Hepatocyte (in vitro differentiated cells): ENCODE data around the gene UPK3A. TPM values are rescaled to one million over a fixed set of nuclear protein-coding genes. Genes with fewer than 3 reads are reported as not detected.
A peak's percentile ranks its signal among the peaks of the same experiment; 100 is the strongest.

Experiments used
- DNase-seq: peaks from one replicate; pipeline ENCODE4 v3.0.0-alpha.2; 2016; ENCODE audit warnings: low spot score
- H2AFZ ChIP-seq: fragments of 200-600 bp; sonication (generic); 2 replicates; pipeline ENCODE4 v1.6.0; 2016; ENCODE audit warnings: antibody characterized with exemption, mild to moderate bottlenecking
- H3K27ac ChIP-seq: fragments of 200-600 bp; sonication (generic); 2 replicates; pipeline ENCODE4 v1.5.1; 2016; ENCODE audit warnings: mild to moderate bottlenecking
- H3K27me3 ChIP-seq: fragments of 200-600 bp; sonication (generic); 2 replicates; pipeline ENCODE4 v1.6.1; 2016
- H3K36me3 ChIP-seq: fragments of 200-600 bp; sonication (generic); replicated peaks from 2 replicates; pipeline ENCODE4 v1.5.1; 2016; ENCODE audit warnings: low read depth; ENCODE audit not compliant: insufficient read depth
- H3K4me1 ChIP-seq: fragments of 200-600 bp; sonication (generic); 2 replicates; pipeline ENCODE4 v1.5.1; 2016; ENCODE audit warnings: mild to moderate bottlenecking, moderate library complexity; ENCODE audit not compliant: insufficient read depth
- H3K4me2 ChIP-seq: fragments of 200-600 bp; sonication (generic); 2 replicates; pipeline ENCODE4 v1.6.0; 2016
- H3K4me3 ChIP-seq: fragments of 200-600 bp; sonication (generic); 2 replicates; pipeline ENCODE4 v1.5.1; 2016; ENCODE audit warnings: mild to moderate bottlenecking
- H3K79me2 ChIP-seq: fragments of 200-600 bp; sonication (generic); 2 replicates; pipeline ENCODE4 v1.6.0; 2017; ENCODE audit warnings: mild to moderate bottlenecking
- H3K9me2 ChIP-seq: fragments of 200-600 bp; sonication (generic); replicated peaks from 2 replicates; pipeline ENCODE4 v1.6.0; 2017; ENCODE audit warnings: mild to moderate bottlenecking; ENCODE audit not compliant: insufficient read depth
- H3K9me3 ChIP-seq: fragments of 200-600 bp; sonication (generic); 2 replicates; pipeline ENCODE4 v1.5.1; 2016; ENCODE audit warnings: low read depth, mild to moderate bottlenecking
- H4K20me1 ChIP-seq: fragments of 200-600 bp; sonication (generic); 2 replicates; pipeline ENCODE4 v1.6.0; 2016; ENCODE audit warnings: mild to moderate bottlenecking; ENCODE audit not compliant: insufficient read depth, poor library complexity, severe bottlenecking
- EZH2 ChIP-seq: fragments of 200-600 bp; sonication (generic); IDR thresholded peaks from 2 replicates; pipeline ENCODE4 v1.6.1; 2016; ENCODE audit warnings: antibody characterized with exemption, mild to moderate bottlenecking, borderline replicate concordance
- EZH2phosphoT487 ChIP-seq: fragments of 200-600 bp; sonication (generic); IDR thresholded peaks from one replicate; pipeline ENCODE4 v1.6.1; 2018; ENCODE audit warnings: antibody characterized with exemption, mild to moderate bottlenecking, low read depth, moderate library complexity; ENCODE audit not compliant: unreplicated experiment, severe bottlenecking
- WGBS: methylation state at CpG from one replicate; pipeline ENCODE4 v1.1.6; 2016; ENCODE audit warnings: low lambda C conversion rate; ENCODE audit errors: missing lambda C conversion rate; 5-methylcytosine and 5-hydroxymethylcytosine counted together
- polyA plus RNA-seq: library from polyadenylated mRNA; unstranded; fragments of >200 nt; fragmentation: Nextera tagmentation; extraction: Ambion mirVana; gene quantifications from 2 replicates; pipeline ENCODE4 v1.2.1, GENCODE V29; 2016
- total RNA-seq: library from RNA; depleted of rRNA; stranded (reverse); fragments of >200 nt; gene quantifications from 2 replicates; pipeline ENCODE4 v1.2.3, GENCODE V29; 2014
- TF ChIP-seq, protein P1 (sequence below): fragments of 200-600 bp; sonication (generic); IDR thresholded peaks from 2 replicates; pipeline ENCODE4 v1.5.1; 2016; ENCODE audit warnings: antibody characterized with exemption, mild to moderate bottlenecking; ENCODE audit not compliant: poor library complexity

Gene UPK3A
- total and polyA plus RNA-seq, 2 experiments from 2014 or later, result 14.9 to 41.8 TPM

DNA sequence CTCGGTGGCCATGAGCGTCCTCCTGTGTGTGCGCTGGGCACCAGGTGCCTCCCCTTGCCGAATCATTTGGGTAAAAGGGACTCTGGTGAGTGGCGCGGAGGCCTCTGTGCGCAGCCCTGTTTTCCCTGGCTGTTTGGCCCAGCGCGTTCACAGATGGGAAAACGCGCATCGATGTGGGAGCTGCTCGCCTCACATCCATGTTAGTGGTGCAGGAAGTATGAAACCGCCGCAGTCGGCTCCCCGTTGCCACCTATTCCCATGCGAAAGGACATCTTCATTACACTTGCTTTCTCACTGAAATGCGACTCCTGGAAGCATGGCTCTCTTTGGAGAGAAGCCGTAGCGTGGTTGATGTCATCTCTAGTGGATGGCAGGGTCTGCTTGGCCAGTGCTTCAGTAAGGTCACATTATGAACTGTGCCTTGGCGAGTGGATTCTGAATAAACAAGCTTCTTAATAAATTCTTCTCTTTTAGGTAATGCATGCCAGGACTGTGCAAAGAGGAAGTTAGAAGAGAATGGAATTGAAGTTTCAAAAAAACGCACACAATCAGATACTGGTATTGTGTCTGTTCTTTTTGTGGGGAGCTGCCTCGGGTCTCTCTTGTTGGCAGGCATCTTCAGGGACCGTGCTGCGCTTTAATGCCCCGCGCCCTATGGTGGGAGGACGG, 51.2 kb downstream of the UPK3A start:
- H3K9me2 ChIP-seq, result no peaks in the 10 kb centered on the region
- H3K9me3 ChIP-seq, result no peaks in the 10 kb centered on the region
- peaks cover 6% of the 10 kb centered on the region for H3K4me1 ChIP-seq
- no peaks in the 10 kb centered on the region for H4K20me1 ChIP-seq
- peak overlapping the region; percentile 67 for H3K27ac ChIP-seq
- DNase-seq, result no peak
- H2AFZ ChIP-seq, result no peak overlapping the region
- 98% methylated on average over 29 of the region's 29 CpGs for WGBS
- no peaks in the 10 kb centered on the region for H3K36me3 ChIP-seq
- TF ChIP-seq, protein P1, sequence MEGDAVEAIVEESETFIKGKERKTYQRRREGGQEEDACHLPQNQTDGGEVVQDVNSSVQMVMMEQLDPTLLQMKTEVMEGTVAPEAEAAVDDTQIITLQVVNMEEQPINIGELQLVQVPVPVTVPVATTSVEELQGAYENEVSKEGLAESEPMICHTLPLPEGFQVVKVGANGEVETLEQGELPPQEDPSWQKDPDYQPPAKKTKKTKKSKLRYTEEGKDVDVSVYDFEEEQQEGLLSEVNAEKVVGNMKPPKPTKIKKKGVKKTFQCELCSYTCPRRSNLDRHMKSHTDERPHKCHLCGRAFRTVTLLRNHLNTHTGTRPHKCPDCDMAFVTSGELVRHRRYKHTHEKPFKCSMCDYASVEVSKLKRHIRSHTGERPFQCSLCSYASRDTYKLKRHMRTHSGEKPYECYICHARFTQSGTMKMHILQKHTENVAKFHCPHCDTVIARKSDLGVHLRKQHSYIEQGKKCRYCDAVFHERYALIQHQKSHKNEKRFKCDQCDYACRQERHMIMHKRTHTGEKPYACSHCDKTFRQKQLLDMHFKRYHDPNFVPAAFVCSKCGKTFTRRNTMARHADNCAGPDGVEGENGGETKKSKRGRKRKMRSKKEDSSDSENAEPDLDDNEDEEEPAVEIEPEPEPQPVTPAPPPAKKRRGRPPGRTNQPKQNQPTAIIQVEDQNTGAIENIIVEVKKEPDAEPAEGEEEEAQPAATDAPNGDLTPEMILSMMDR, result no peak
- no peak for TF ChIP-seq EZH2phosphoT487
- no peak for TF ChIP-seq EZH2
- H3K79me2 ChIP-seq, result no peaks in the 10 kb centered on the region
- no peak overlapping the region for H3K4me3 ChIP-seq
- H3K27me3 ChIP-seq, result no peaks in the 10 kb centered on the region
- no peak overlapping the region for H3K4me2 ChIP-seq

DNA sequence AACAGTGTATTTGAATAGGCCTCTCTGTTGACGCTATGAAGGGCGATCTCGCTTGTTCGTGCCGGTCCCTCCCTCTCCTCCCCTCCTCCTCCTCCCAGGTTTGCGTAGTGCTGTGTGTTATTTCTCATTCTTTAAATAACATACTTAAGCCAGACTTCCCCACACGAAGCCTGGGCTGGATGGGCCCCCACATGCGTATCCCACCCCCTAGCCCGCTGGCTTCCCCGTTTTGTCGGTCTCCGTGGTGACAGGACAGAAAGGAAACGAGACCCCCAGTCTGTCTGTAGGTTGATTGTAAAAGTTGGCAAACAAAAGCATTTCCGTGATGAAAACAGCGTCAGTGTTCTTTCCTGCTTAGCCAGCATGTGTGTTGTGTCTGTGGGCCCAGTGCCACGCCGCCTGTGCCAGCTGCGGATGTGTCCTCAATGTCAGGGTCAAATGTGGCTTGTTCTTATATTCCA, 52.3 kb downstream of the UPK3A start:
- DNase-seq, result peak; percentile 32

DNA sequence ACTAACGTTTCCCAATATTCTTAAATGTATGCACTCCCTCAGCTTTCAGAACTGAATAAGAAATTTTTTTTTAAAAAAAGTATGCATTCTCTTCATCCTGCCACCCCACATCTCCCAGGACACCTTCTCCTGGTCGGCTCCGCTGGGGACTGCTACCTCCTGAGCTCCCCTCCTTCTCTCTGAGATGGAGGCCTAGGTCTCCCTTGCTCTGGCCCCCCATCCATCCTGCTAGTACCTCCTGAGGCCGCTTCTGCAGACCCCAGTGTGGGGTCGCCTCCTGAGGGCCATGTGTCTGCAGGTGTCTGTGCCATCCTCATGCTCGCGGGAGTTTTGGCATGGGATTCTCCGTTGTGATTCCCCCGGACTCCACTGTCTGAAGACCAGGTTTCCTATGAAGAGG, 52.8 kb downstream of the UPK3A start:
- Histone ChIP-seq H3K9me3 (no peaks in the 10 kb centered on the region), H3K9me2 (no peaks in the 10 kb centered on the region), H2AFZ (no peak overlapping the region), H3K27me3 (no peaks in the 10 kb centered on the region), H3K4me2 (no peak overlapping the region), H3K4me3 (no peak overlapping the region), H4K20me1 (no peaks in the 10 kb centered on the region), H3K4me1 (peaks cover 6% of the 10 kb centered on the region), H3K36me3 (no peaks in the 10 kb centered on the region), H3K27ac (no peak overlapping the region), H3K79me2 (no peaks in the 10 kb centered on the region)
- 97% methylated on average over 9 of the region's 9 CpGs for WGBS
- no peak for DNase-seq
- TF ChIP-seq EZH2 (no peak), EZH2phosphoT487 (no peak)
- TF ChIP-seq, protein P1, result no peak

More for the DNA sequence above, 52.3 kb downstream of the UPK3A start:
- WGBS, result 69% methylated on average over 14 of the region's 18 CpGs
- Histone ChIP-seq H3K4me1 (peaks cover 6% of the 10 kb centered on the region), H3K9me3 (no peaks in the 10 kb centered on the region), H3K4me2 (no peak overlapping the region), H4K20me1 (no peaks in the 10 kb centered on the region), H3K4me3 (no peak overlapping the region), H2AFZ (no peak overlapping the region), H3K27ac (peak overlapping the region; percentile 67), H3K27me3 (no peaks in the 10 kb centered on the region), H3K79me2 (no peaks in the 10 kb centered on the region), H3K9me2 (no peaks in the 10 kb centered on the region), H3K36me3 (no peaks in the 10 kb centered on the region)
- TF ChIP-seq, protein P1, result no peak
- no peak for TF ChIP-seq EZH2
- TF ChIP-seq EZH2phosphoT487, result no peak
